ENCODE data around the gene HPSE2.

DNA sequence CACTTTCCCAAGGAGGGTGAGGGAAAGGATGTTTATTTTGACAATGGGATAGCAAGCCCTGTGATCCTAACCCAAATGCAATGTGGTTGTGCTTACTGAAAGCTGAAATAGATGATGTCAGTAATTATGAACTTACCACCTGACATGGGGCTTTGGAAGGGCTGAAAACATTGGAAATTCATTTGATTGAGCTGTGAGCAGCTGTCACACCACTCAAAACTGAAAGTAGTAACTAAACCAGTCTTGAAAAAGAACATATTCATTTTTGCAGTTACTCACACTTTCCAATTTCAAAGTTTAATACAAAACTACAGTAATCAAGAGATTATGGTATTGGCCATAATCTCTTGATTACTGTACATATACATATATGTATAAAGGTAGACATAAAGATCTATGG, 633.4 kb downstream of the HPSE2 start:
- TF ChIP-seq POLR2A (IDR thresholded peaks at IDR 0.05; ENCODE audit: low read length) (no peak), GATA1 (IDR thresholded peaks at IDR 0.05; ENCODE audit: low read depth, low read length) (no peak)
